Stimulated activated CD8-positive, alpha-beta memory T cell treated with anti-CD3 and anti-CD28 coated beads, Interleukin-4, amount 100 ng/mL, for 1 hour (primary cell): Measurements from ENCODE around the gene OR2D2.
"Not testable (repeated sequence)": the region's sequence is repeated elsewhere in the genome, so short reads cannot be mapped to it uniquely, and the experiment has no call there.

Experiments used
- DNase-seq, 2 donors: peaks; one replicate each; pipeline ENCODE4 v3.0.0-alpha.2; 2020; ENCODE audit warnings: low read depth in 2 of 2, low spot score in 1 of 2

The OR2D2 gene

DNA sequence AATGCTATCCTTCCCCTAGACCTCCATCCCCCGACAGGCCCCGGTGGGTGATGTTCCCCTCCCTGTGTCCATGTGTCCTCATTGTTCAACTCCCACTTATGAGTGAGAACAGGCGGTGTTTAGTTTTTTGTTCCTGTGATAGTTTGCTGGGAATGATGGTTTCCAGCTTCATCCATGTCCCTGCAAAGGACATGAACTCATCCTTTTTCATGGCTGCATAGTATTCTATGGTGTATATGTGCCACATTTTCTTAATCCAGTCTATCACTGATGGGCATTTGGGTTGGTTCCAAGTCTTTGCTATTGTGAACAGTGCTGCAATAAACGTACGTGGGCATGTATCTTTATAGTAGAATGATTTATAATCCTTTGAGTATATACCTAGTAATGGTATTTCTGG, 4.6 kb downstream of the OR2D2 start:
- not testable (repeated sequence) for DNase-seq

DNA sequence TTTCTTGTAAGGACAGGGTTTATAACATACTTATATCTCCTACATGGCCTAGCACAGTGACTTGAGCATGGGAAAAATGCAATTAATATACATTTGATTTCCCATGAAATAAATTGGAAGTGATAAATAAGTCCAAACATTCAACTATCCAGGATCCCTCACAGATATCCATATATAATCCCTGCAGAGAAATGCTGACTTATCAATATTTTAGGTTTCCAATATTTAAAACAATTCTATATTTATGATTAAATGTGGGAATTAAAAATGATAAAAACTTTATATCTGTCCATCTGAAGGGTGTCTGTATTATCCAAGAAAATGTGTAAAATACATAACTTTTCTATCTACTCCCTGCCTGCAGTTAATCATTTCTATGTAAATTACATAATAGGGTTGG, 9.5 kb downstream of the OR2D2 start:
- no peak for DNase-seq

DNA sequence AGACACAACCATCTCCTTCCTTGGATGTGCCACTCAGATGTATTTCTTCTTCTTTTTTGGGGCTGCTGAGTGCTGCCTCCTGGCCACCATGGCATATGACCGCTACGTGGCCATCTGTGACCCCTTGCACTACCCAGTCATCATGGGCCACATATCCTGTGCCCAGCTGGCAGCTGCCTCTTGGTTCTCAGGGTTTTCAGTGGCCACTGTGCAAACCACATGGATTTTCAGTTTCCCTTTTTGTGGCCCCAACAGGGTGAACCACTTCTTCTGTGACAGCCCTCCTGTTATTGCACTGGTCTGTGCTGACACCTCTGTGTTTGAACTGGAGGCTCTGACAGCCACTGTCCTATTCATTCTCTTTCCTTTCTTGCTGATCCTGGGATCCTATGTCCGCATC, 15.4 kb downstream of the OR2D2 start:
- DNase-seq, result no peak

DNA sequence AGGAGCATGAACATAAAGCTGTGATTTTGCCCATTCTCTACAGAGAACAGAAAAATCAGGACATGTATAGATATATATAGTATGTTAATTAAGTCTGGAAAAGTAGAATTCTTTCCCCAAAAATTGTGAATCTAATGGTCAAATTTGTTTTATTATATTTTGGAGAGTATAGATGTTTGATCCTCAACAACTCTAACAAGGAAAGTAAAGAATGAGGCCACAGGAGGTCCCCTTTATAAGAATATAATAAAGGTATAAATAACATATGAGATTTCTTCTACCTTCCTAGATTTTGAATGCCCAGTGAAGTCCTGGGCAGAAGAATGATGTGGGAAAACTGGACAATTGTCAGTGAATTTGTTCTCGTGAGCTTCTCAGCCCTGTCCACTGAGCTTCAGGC, 16.0 kb downstream of the OR2D2 start, which contains the start of gene OR10A4:
OR10A4 (plus strand) TSS at position 301 of the 400 bp plus-strand sequence; CDS start at position 324, 23 bp downstream.
- DNase-seq, result no peak

DNA sequence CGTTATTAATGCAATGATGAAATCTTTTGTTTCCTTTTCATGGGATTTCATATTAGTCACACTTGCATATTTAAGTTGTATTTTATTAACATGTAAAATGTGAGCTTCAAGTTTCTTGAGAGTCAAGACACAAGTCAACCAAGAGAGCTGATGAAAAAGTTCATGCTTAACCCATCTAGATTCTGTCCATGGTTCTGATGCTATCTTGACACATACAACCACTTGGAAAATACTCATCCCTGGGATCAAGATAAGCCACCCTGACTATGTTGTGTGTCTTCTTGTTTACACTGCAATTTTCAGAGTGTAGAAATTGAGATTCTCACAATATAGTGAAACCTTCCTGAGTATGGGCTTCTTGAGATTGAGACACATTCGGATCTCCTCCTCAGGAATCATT, 16.5 kb downstream of the OR2D2 start:
- no peak for DNase-seq

DNA sequence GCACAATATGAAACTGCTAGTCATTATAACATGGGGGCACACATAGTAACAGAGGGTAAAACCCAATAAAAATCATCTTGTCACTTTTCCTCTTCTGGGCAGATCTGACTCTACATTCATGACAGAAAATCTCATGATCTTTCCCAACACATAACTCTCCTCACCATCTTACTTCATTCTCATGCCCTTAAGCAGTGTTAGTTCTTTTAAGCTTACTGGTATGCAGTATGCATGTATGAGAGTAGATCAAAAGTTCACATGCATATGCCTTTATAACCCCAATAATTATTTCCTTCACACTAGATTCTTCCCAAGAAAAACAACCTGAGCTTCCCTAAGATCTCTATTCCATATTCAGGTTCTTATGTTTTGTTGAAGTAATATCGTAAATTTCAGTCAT, 21.0 kb downstream of the OR2D2 start:
- no peak for DNase-seq

DNA sequence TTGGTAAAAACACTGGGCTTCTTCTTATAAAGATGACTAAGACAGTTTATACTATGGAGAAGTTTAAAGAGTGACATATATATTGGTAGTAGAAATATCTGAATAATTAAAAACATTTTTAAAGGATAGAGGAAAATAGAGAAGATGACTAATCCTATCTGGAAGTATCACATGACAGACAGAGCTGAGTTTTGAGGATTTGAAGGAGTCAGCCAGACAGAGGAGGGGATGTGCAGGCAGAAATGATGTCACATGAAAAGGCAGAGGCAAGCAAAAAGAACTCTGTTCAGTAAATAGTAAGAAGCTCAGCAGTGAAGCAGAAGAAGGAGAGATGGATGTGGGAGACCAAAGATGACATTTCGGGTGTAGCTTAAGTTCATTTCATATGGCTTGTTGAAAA, 27.9 kb downstream of the OR2D2 start:
- DNase-seq, result no peak

DNA sequence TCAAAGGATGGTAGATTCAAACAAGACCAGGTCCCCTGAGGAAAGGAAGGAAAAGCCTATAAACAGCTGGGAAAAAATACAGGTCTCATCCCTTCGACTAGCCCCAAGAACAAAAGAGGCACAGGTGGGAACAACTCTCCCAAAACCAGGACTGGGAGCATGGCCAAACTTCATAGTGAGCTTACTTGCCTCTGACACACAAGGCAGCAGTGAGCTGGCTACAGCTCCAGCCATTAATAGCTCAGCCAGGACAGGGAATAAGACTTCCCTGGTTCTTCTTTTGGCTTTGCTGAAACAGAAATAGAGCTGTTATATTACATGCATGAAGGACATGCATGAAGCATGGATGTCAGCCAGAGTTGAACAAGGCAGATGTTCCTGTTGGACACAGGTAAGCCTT, 29.3 kb downstream of the OR2D2 start, which contains the start of gene OR10A2:
OR10A2 (plus strand) TSS at position 97 of the 400 bp plus-strand sequence. CDS start 6,698 bp downstream, outside the sequence.
- no peak for DNase-seq

DNA sequence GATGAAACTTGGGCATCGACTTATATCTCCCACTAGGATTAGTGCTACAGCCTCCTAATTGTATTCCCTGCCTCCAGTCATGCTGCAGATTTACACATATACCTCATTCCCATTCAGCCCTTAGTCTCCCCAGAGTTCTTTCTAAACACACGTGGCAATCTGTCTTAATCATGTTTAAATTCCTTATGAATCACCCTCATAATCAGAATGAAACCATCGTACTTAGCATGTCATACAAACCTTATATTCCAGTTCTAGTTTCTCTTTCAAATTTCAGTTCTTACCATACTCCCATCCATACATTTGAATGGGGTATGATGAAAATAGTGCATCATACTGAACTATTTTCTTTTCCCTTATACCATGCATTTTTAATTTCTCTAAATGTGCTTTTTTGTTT, 35.4 kb downstream of the OR2D2 start:
- DNase-seq, result no peak

DNA sequence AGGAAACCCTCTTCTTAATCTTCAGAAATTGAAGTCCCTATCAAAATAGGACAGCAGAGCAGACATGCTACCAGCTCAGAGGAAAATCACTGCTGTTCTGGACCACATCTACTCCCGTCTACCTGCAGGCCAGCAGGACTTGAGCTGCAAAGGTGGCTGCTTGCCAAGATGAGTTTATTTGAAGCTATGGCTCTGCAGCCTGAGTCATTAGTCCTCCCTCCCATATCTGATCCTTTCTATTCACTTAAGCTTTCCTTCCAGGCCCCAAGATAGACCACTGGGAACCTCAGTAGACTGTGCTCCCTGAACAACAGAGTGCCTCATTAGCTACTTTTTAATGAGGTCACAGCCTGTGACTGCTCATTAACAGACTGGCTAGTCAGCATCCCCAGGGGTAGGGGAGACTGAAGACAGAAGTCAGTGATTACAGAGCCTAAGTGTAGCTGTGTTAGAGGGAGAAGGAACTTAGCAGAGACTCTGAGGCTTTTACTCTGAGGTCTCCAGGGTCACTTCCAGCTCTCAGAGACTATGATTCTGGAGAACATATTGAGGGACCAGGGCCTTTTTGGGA, 36.2 kb downstream of the OR2D2 start:
- DNase-seq, result no peak

DNA sequence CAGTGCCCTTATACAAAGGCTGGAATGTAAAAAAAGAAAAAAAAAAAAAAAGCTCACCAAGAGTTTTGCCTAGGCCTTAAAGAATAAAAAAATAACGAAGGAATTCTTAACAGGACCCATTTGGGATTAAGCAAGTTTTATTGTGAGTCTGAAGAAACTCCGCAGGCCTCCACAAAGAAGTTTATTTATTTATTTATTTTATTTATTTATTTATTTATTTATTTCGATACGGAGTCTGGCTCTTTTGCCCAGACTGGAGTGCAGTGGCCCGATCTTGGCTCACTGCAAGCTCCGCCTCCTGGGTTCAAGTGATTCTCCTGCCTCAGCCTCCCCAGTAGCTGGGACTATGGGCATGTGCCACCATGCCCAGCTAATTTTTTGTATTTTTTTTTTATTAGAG, 37.5 kb downstream of the OR2D2 start:
- not testable (repeated sequence) for DNase-seq

DNA sequence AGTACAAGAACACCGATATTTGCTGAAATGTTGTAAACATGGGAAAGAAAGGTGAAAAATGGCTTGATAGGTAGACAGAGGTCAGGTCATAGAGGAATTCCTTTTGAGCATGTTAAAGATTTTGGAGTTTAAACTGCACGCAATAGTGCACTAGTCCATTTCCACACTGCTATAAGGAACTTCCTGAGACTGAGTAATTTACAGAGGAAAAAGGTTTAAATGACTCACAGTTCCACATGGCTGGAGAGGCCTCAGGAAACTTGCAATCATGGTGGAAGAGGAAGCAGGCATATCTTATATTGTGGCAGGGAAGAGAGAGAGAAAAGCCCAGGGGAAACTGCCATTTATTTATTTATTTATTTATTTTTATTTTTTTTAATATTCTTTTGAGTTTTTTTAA, 41.8 kb downstream of the OR2D2 start:
- DNase-seq, result no peak

DNA sequence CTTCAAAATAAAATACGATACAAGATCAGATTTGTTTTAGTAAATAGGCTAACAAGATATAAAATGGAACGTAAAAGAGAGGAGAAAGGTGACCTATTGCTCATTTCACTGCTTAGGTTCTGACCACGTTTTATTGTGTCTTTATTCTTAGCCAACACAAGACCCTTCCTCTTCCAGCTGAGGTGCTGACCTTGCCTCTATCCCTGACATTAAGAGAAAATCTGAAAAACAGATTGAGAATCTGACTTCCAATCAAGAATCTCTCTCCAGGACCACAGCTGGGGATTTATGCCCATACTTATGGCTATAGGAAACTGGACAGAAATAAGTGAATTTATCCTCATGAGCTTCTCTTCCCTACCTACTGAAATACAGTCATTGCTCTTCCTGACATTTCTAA, 46.9 kb downstream of the OR2D2 start, which contains the start of gene OR10A5:
OR10A5 (plus strand) TSS at position 301 of the 400 bp plus-strand sequence; CDS start at position 301, 0 bp downstream.
- DNase-seq, result no peak

DNA sequence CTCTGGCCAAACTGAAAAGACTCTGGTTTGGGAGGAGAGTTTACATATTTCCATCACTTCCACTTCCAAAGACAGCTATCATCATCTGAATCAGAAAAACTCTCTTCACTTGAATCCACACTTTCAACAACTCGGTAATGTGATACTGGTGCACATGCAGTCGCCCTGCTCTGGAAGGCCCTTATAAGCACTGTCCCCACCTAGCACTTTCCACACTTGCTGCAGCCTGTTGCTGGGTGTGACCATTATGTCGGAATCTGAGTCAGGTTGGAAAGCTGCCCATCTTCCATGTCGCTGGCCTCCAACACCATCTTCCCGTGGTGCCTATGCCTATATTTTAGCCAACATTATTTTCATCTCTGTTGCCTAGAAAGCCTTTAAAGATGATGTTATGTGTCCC, 47.9 kb downstream of the OR2D2 start:
- DNase-seq, result no peak

DNA sequence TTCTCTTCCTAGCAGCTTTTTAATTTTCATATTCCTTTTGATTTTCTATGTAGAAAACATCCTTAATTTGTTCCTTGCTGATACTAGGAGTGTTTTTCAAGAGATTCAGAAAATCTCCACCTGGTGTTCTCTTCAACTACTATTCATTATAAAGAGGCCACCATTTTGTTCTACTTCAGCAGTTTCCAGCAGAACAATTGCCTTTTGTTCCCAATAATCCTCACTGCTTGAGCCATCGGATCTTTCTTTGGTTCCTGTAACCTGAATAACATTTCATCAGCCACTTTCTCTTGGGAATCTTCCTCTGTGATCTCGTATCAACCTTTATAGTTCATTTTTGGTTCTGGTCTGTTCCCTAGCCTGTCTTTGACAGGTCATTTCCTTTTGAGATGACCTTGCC, 48.6 kb downstream of the OR2D2 start:
- DNase-seq, result no peak

DNA sequence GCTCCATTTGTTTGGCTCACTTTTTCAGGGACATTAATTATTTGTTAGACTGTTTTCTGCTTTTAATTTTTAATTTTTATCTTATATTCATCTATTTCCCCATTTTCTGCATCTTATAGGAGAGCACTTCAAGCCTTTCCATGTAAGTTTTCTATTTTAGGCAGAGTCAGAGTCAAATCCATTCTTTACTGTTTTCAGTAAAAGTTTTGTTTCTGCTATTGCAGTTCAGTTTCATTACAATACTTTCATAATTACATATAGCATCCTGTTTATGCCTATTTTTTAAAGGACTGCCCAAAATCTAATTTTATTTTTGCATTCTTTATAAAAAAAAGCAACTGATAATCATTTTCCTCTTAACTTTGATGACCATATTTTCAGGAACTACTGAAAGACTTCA, 50.6 kb downstream of the OR2D2 start:
- DNase-seq, result no peak
